Activated naive CD8-positive, alpha-beta T cell treated with anti-CD3 and anti-CD28 coated beads for 36 hours (primary cell): ENCODE measurements around the gene TRPM2. TPM values are rescaled to one million over a fixed set of nuclear protein-coding genes. Genes with fewer than 3 reads are reported as not detected.
A peak's percentile ranks its signal among the peaks of the same experiment; 100 is the strongest.

ENCODE experiments used
- DNase-seq: peaks from one replicate; pipeline ENCODE4 v3.0.0; 2021
- H3K27ac Mint-ChIP-seq: one replicate; pipeline ENCODE4 v1.8.0; 2022; ENCODE audit warnings: mild to moderate bottlenecking, moderate library complexity, mixed read lengths
- H3K27me3 Mint-ChIP-seq: one replicate; pipeline ENCODE4 v1.8.0; 2022; ENCODE audit warnings: mild to moderate bottlenecking, mixed read lengths
- H3K36me3 Mint-ChIP-seq: one replicate; pipeline ENCODE4 v1.8.0; 2021; ENCODE audit warnings: mild to moderate bottlenecking, mixed read lengths
- H3K4me1 Mint-ChIP-seq: one replicate; pipeline ENCODE4 v1.8.0; 2021; ENCODE audit warnings: mixed read lengths
- H3K4me3 Mint-ChIP-seq: one replicate; pipeline ENCODE4 v1.8.0; 2022; ENCODE audit warnings: mild to moderate bottlenecking, moderate library complexity, mixed read lengths
- H3K9me3 Mint-ChIP-seq: one replicate; pipeline ENCODE4 v1.8.0; 2022; ENCODE audit warnings: mixed read lengths
- total RNA-seq, 2 experiments: library from RNA; stranded (reverse); gene quantifications; one replicate each; pipeline ENCODE4 v1.2.3, GENCODE V29; 2021

Gene TRPM2
- 1 to 10 TPM; 2.9 to 3.7 TPM for total RNA-seq

GRCh38 chr21:44353191-44353970, at the start of gene TRPM2:
Gene TRPM2 (plus strand): TSS chr21:44353621. CDS start chr21:44353701, 80 bp downstream.
- Mint-ChIP-seq H3K27ac (peak within 1 kb of the TSS; percentile 71), H3K4me1 (peaks cover 47% of the 10 kb centered on the region), H3K4me3 (peak within 1 kb of the TSS; percentile 40), H3K27me3 (peaks cover 20% of the 10 kb centered on the region), H3K9me3 (no peaks in the 10 kb centered on the region), H3K36me3 (peaks cover 4% of the 10 kb centered on the region)
- DNase-seq, result peak; percentile 30

GRCh38 chr21:44304011-44304616, 49.3 kb upstream of the TRPM2 start:
- no peaks in the 10 kb centered on the region for H3K27me3 Mint-ChIP-seq
- H3K27ac Mint-ChIP-seq, result no peak overlapping the region
- H3K4me1 Mint-ChIP-seq, result peaks cover 33% of the 10 kb centered on the region
- peaks cover 8% of the 10 kb centered on the region for H3K36me3 Mint-ChIP-seq
- no peak for DNase-seq
- H3K4me3 Mint-ChIP-seq, result no peak overlapping the region
- H3K9me3 Mint-ChIP-seq, result no peaks in the 10 kb centered on the region

GRCh38 chr21:44304877-44305293, 48.5 kb upstream of the TRPM2 start:
- no peaks in the 10 kb centered on the region for H3K27me3 Mint-ChIP-seq
- peaks cover 30% of the 10 kb centered on the region for H3K4me1 Mint-ChIP-seq
- H3K27ac Mint-ChIP-seq, result no peak overlapping the region
- H3K9me3 Mint-ChIP-seq, result no peaks in the 10 kb centered on the region
- H3K36me3 Mint-ChIP-seq, result peaks cover 8% of the 10 kb centered on the region
- H3K4me3 Mint-ChIP-seq, result no peak overlapping the region
- DNase-seq, result peak; percentile 38

GRCh38 chr21:44305691-44306090, 47.7 kb upstream of the TRPM2 start:
- peaks cover 8% of the 10 kb centered on the region for H3K36me3 Mint-ChIP-seq
- peaks cover 30% of the 10 kb centered on the region for H3K4me1 Mint-ChIP-seq
- H3K27me3 Mint-ChIP-seq, result no peaks in the 10 kb centered on the region
- H3K4me3 Mint-ChIP-seq, result no peak overlapping the region
- DNase-seq, result no peak
- H3K9me3 Mint-ChIP-seq, result no peaks in the 10 kb centered on the region
- H3K27ac Mint-ChIP-seq, result no peak overlapping the region

GRCh38 chr21:44306936-44307704, 46.3 kb upstream of the TRPM2 start:
- DNase-seq, result no peak
- Mint-ChIP-seq H3K27ac (no peak overlapping the region), H3K4me1 (peaks cover 25% of the 10 kb centered on the region), H3K4me3 (no peak overlapping the region), H3K36me3 (peaks cover 8% of the 10 kb centered on the region), H3K9me3 (no peaks in the 10 kb centered on the region), H3K27me3 (no peaks in the 10 kb centered on the region)

GRCh38 chr21:44310628-44311507, 42.6 kb upstream of the TRPM2 start:
- no peak overlapping the region for H3K4me3 Mint-ChIP-seq
- H3K9me3 Mint-ChIP-seq, result no peaks in the 10 kb centered on the region
- peaks cover 6% of the 10 kb centered on the region for H3K4me1 Mint-ChIP-seq
- DNase-seq, result no peak
- no peak overlapping the region for H3K27ac Mint-ChIP-seq
- no peaks in the 10 kb centered on the region for H3K27me3 Mint-ChIP-seq
- H3K36me3 Mint-ChIP-seq, result peaks cover 8% of the 10 kb centered on the region

- H3K27ac Mint-ChIP-seq, result no peak overlapping the region
- DNase-seq, result no peak
- no peaks in the 10 kb centered on the region for H3K27me3 Mint-ChIP-seq
- peaks cover 8% of the 10 kb centered on the region for H3K36me3 Mint-ChIP-seq
- H3K4me3 Mint-ChIP-seq, result no peak overlapping the region
- H3K4me1 Mint-ChIP-seq, result peaks cover 3% of the 10 kb centered on the region
- H3K9me3 Mint-ChIP-seq, result no peaks in the 10 kb centered on the region
Observed at GRCh38 chr21:44312089-44312488, 41.3 kb upstream of the TRPM2 start.

GRCh38 chr21:44312716-44313115, 40.7 kb upstream of the TRPM2 start:
- Mint-ChIP-seq H3K4me3 (no peak overlapping the region), H3K27me3 (no peaks in the 10 kb centered on the region), H3K27ac (no peak overlapping the region), H3K9me3 (no peaks in the 10 kb centered on the region), H3K36me3 (peaks cover 8% of the 10 kb centered on the region), H3K4me1 (peaks cover 3% of the 10 kb centered on the region)
- no peak for DNase-seq

- Mint-ChIP-seq H3K4me3 (no peak overlapping the region), H3K36me3 (peaks cover 3% of the 10 kb centered on the region), H3K9me3 (no peaks in the 10 kb centered on the region), H3K4me1 (no peaks in the 10 kb centered on the region), H3K27ac (no peak overlapping the region), H3K27me3 (no peaks in the 10 kb centered on the region)
- no peak for DNase-seq
Observed at GRCh38 chr21:44313451-44313850, 40.0 kb upstream of the TRPM2 start.

- Mint-ChIP-seq H3K9me3 (no peaks in the 10 kb centered on the region), H3K4me1 (no peaks in the 10 kb centered on the region), H3K27me3 (no peaks in the 10 kb centered on the region), H3K27ac (no peak overlapping the region), H3K4me3 (no peak overlapping the region), H3K36me3 (peaks cover 3% of the 10 kb centered on the region)
- no peak for DNase-seq
Observed at GRCh38 chr21:44314128-44314527, 39.3 kb upstream of the TRPM2 start.

- H3K27ac Mint-ChIP-seq, result no peak overlapping the region
- H3K4me1 Mint-ChIP-seq, result no peaks in the 10 kb centered on the region
- peaks cover 3% of the 10 kb centered on the region for H3K36me3 Mint-ChIP-seq
- H3K27me3 Mint-ChIP-seq, result no peaks in the 10 kb centered on the region
- no peak for DNase-seq
- no peaks in the 10 kb centered on the region for H3K9me3 Mint-ChIP-seq
- no peak overlapping the region for H3K4me3 Mint-ChIP-seq
Observed at GRCh38 chr21:44314561-44314960, 38.9 kb upstream of the TRPM2 start.

- Mint-ChIP-seq H3K27ac (no peak overlapping the region), H3K4me1 (no peaks in the 10 kb centered on the region), H3K36me3 (peaks cover 3% of the 10 kb centered on the region), H3K4me3 (no peak overlapping the region), H3K9me3 (no peaks in the 10 kb centered on the region), H3K27me3 (no peaks in the 10 kb centered on the region)
- DNase-seq, result no peak
Observed at GRCh38 chr21:44315691-44316203, 37.7 kb upstream of the TRPM2 start.

- Mint-ChIP-seq H3K9me3 (no peaks in the 10 kb centered on the region), H3K27me3 (no peaks in the 10 kb centered on the region), H3K36me3 (no peaks in the 10 kb centered on the region), H3K4me1 (no peaks in the 10 kb centered on the region), H3K27ac (no peak overlapping the region), H3K4me3 (no peak overlapping the region)
- no peak for DNase-seq
Observed at GRCh38 chr21:44316277-44316900, 37.0 kb upstream of the TRPM2 start.

GRCh38 chr21:44317241-44317782, 36.1 kb upstream of the TRPM2 start:
- Mint-ChIP-seq H3K27me3 (no peaks in the 10 kb centered on the region), H3K27ac (no peak overlapping the region), H3K9me3 (no peaks in the 10 kb centered on the region), H3K4me3 (no peak overlapping the region), H3K4me1 (no peaks in the 10 kb centered on the region), H3K36me3 (no peaks in the 10 kb centered on the region)
- DNase-seq, result no peak
